Fibroblast of skin of abdomen (primary cell): ENCODE data around the gene IRF7.

Experiments
- DNase-seq: peaks from one replicate; pipeline ENCODE4 v3.0.0-alpha.2; 2013

The IRF7 gene

GRCh38 chr11:607971-608659 lies 7.6 kb downstream of the IRF7 start:
- no peak for DNase-seq

DNA sequence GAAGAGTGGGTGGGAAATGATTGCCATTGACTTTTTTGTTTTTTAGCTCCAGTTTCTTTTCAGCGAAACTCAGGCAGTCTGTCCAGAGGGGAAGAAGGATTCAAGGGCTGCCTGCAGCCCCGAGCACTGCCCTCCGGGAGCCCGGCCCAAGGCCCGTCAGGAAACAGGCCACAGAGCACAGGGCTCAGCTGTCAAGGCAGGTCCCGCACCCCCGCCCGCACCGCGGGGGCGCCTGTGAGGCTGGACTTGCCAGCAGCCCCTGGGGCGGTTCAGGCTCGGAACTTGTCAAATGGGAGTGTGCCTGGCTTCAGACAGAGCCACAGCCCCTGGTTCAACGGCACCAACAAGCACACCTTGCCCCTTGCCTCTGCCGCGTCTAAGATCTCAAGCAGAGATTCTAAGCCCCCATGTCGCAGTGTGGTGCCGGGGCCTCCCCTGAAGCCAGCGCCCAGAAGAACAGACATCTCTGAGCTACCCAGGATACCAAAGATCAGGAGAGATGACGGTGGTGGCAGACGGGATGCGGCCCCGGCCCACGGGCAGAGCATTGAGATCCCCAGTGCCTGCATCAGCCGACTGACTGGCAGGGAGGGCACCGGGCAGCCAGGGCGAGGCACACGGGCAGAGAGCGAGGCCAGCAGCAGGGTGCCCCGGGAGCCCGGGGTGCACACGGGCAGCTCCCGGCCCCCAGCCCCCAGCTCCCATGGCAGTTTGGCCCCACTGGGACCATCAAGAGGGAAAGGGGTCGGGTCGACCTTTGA lies 8.6 kb downstream of the IRF7 start:
- no peak for DNase-seq

GRCh38 chr11:606245-606644 lies 9.5 kb downstream of the IRF7 start:
- DNase-seq: no peak

DNA sequence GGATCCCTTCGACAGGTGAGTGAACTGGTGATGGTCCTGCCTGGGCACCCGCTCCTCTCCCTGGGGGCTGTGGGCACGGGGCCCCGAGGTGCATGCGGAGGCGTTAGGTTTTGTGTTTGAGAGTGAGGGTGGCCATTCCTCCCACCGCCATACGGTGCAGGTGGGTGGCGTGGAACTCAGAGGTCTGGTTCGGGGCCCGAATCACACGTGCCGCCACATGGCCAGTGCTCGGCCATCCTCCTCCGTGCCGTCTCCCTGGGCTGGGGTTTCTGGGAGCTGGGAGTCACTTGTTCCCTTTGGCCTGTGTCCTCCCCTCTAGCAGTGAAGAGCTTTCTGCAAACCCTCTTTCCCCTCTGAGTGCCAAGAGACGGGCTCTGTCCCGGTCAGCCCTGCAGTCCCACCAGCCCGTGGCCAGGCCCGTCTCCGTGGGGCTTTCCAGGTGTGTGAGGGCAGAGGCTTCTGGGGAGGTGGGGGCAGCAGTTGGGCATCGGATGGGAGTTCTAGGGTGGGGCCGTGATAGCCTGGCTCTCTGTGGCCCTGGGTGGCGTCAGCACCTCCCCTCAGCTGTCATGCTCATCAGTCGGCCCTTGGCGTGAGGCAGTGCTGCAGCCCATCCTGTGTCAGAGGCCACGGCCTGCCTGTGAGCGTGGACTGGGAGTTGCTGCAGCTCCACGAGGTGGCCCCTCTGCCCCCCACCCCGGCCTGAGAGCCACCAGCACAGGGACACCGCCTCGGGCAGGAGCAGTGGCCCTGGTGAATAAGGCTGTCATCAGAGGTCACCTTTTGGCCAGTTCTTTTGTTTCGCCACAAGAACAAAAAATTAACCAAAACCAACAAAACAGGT lies 10.2 kb downstream of the IRF7 start:
- DNase-seq: no peak

DNA sequence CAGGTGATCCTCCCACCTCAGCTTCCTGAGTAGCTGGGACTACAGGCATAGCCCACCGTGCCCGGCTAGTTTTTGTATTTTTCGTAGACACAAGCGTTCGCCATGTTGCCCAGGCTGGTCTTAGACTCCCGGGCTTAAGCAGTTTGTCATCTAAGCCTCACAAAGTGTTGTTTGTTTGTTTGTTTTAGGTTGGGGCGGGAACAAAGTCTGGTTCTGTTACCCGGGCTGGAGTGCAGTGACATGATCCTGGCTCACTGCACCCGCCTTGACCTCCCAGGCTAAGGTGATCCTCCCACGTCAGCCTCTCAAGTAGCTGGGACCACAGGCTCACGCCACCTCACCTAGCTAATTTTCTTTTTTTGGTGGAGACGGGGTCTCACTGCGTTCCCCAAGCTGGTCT lies 12.6 kb downstream of the IRF7 start:
- DNase-seq: no peak

DNA sequence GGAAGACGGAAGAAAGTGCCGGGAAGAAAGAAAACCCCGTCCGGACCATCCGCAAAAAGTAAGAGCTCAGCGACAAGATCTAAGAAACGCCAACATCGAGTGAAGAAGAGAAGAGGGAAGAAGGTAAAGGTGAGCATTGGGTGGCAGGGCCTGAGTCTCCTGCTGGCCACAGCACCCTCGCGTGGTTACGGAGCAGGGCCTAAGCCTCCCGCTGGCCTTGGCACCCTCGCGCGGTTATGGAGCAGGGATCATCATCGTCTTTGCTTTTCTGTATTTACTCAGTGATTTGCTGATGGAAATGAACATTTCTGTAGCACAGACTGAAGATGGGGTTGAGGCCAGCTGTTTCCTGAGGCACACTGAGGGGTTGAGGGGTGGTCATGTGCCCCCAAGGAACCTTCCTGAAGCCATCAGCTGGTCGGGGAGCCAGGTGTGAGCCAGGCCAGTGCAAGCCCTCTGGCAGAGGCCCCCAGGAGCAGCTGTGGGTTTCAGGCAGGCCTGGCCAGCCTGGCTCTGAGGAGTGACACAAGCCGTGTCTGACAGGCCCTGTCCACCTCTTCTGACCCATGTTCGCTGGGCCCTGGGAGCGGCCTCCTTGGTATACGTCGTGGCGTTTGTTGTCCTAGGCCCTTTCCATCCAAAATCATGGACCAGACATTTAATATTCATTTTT lies 14.0 kb downstream of the IRF7 start:
- DNase-seq: no peak

DNA sequence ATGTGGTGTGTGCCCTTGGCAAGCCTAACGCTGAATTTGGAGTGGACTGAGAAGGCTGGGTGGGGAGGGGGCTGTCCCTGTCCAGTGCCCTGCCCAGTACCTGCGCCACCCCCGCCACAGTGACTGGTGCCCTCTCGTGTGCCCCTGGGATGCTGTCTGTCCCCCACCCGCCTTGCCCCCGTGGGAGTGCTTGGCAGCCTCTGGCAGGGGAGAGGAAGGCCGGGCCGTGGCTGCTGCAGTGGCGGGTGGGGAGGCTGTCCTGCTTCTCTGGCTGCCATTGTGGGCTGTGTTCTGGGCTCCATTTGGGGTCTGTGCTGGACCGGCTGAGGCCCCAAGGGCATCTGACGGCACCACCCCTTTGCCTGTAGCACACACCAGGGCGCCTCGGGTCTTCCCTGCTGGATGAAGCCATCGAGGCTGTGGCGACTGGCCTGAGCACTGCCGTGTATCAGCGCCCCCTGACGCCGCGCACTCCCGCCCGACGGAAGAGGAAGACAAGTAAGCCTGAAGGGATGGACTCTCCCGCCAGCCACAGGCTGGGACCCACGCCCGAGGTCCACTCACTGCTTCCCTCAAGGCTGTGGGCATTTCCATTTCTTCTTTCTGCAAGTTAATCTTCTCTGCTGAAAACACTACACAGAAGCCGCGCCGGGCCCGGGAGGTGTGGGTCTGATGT lies 17.6 kb downstream of the IRF7 start:
- DNase-seq: no peak

- no peak for DNase-seq
These were observed 18.5 kb downstream of the IRF7 start for GRCh38 chr11:597166-597725.

DNA sequence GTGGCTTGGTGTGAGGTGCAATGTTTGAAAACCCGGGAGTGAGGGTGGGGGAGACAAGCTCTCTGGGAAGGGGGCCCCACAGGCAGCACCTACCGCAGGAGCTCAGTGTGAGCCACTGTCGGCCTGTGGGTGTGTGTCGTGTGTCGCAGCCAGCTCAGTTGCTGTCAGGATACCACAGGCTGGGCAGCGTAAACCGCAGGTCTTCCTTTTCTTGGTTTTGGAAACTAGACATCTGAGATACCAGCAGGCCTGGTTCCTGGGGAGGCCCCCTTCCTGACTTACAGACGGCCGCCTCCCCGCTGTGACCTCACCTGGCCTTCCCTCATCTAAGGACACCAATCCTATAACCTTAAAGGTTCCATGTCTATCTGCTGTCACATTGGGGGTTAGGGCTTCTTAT lies 19.4 kb downstream of the IRF7 start:
- DNase-seq: no peak

DNA sequence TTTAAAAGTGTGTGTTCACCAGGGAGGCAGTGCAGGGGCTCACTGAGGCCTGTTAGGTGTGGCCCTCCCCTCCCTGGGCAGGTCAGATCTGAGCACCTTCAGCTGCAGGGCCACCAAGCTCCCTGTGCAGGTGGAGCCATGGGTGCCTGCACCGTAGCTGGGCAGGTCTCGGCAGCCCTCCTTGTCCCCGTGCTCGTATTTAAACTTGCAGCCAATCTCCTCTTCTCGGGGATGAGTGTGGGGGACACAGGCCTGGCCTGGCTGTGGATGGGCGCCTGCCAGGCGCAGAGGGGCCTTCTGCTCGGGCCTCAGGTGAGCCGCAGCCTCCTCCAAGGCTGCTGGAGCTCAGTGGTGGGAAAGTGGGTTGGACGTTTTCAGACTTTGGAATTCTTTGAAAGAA lies 20.4 kb downstream of the IRF7 start:
- DNase-seq: no peak

- no peak for DNase-seq
These were observed 22.4 kb downstream of the IRF7 start for GRCh38 chr11:593347-593746.

DNA sequence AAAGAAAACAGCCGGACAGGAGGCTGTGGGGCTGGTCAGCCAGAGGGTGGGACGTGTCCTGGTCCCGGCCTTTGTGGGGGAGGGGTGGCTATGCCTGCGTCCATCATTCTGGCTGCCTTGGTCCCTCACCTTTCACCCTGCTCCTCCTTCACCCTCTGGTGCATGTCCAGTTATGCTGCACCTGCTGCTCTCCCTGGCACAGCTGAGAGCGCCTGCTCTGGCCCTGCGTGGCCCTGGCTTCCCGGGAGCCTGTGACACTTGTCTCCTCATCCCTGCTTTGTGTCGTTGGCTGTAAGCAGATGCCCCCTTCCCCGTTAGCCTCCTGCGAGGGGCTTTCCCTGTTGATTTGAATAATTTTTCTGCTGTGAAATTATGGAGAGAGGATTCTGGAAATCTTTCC lies 22.8 kb downstream of the IRF7 start:
- no peak for DNase-seq

DNA sequence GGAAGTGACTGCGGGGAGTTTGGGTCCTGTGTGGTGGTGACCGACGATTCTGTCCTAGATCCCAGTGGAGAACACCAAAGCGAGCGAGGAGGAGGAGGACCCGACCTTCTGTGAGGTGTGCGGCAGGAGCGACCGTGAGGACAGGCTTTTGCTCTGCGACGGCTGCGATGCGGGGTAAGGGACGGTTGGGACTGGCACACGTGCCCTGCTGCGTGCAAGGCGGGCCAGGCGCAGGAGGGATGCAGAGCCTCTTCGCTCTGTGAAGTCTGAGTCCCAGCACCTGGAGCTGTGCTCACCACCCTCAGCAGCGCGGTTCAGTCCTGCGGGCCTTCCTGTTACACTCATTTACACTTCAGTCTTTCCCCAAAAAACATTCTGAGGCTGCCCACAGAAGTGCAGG lies 23.2 kb downstream of the IRF7 start:
- no peak for DNase-seq

GRCh38 chr11:590997-591396 lies 24.8 kb downstream of the IRF7 start:
- no peak for DNase-seq

- no peak for DNase-seq
These were observed 26.0 kb downstream of the IRF7 start for GRCh38 chr11:589798-590197.

DNA sequence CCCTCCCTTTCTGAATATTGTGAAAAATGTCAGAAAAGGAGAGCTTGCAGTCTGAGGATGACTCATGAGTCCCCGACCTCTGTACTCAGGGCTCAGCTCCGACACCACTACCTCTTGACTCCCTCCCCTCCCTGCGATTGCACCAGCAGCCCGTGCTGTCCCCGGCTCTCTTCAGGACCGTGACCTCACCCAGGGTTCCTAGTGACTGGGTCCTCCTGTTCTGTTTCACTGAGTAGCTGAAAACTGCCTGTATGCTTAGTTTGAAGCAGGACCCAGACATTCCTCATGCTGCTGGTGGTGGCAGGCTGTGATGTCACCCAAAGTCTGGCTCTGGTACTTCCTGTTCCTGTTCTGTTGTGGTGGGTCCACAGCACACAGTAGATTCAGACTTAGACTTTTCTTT lies 27.8 kb downstream of the IRF7 start:
- no peak for DNase-seq

- DNase-seq: no peak
These were observed 28.2 kb downstream of the IRF7 start for GRCh38 chr11:587546-587945.

DNA sequence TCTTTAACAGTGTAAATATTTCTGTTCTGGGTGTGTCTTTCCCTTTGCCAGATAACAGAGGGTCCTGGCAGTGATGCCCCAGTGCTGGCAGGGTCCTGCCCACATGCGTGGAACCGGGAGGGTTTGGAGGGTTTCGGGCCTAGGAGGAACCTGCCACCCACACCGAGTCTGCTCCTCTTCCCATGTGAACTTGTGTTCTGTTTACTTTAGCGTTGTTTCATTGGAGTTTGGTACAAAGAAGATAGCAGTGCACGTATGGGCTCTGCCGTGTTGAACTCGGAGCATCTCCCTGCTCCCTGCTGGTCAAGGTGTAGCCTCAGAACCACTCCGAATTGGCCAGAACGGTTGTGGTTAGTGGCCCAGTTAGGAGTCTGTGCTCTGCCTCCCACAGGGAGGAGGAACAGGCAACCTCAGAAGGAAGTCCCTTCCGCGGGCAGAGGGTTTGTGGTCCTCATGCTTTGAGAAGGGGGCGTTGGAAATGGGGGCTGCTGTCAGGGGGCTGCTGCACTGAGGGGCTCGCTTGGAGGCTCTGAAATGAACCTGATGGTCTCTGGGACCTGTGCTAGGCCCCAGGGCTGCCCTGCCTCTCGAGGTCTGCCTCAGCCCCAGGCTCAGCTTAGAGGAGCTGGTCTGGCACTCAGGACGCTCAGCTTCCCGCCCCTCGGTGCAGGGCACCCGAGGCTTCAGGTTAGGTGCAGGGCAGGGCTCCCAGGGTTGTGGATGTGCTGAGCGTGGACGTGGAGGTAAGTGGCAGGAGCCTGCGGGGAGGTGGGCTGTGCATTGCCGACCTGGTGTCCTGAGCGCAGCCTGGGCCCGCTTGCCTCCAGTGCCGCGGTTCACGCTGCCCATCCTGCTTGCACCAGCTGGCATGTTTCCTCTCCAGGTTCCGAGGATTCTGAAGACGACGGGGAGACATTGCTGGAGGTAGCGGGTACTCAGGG lies 29.1 kb downstream of the IRF7 start:
- DNase-seq: no peak

GRCh38 chr11:584287-584686 lies 31.5 kb downstream of the IRF7 start:
- no peak for DNase-seq

DNA sequence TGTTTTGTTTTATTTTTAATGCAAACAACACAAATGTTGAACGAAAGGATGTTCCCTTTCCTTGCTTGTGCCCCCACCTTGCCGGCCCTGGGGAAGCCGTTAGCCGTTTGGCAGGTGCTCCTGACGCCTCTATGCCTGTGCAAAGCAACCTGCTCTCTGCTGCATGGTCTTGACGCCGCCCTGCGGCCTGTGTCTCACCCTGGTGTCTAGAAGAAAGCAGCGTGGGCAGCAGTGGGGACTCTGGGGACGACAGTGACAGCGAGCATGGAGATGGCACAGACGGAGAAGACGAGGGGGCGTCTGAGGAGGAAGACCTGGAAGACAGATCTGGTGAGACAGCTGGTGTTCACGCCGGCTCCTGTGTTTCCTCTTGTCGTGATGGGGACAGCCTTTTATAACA lies 34.0 kb downstream of the IRF7 start:
- DNase-seq: no peak

DNA sequence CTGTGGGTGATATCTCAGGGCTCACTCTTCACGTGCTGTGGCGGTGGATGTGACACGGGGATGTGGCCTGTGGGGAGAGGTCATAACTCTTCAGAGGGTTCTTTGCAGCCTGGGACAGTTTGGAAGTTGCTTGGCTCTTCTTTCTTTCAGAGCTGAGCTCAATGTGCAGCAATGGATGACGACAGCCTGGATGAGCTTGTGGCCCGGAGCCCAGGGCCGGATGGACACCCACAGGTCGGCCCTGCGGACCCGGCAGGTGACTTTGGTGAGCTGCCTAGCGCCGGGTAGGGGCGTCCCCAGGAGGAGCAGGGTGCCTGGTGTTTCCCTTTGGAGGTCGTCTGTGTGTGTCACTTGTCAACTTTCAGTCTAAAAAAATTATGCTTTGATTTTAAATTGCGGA lies 34.4 kb downstream of the IRF7 start:
- DNase-seq: no peak
